H9 (cell line): ENCODE measurements around the gene STK32B. TPM values are rescaled to one million over a fixed set of nuclear protein-coding genes. Genes with fewer than 3 reads are reported as not detected.
A peak's percentile ranks its signal among the peaks of the same experiment; 100 is the strongest.

Experiments used
- DNase-seq: peaks from one replicate; pipeline ENCODE4 v3.0.0-alpha.2; 2017
- H2AFZ ChIP-seq: one replicate; pipeline ENCODE4 v1.6.1; 2013; ENCODE audit warnings: mild to moderate bottlenecking, low read length, control low read depth, moderate library complexity
- H2AK5ac ChIP-seq: 2 replicates; pipeline ENCODE4 v1.6.1; 2013; ENCODE audit warnings: low read length, control low read depth, mixed read lengths; ENCODE audit not compliant: insufficient read length
- H2BK120ac ChIP-seq: one replicate; pipeline ENCODE4 v1.6.1; 2013; ENCODE audit warnings: low read depth, mild to moderate bottlenecking, low read length, control low read depth, inconsistent platforms; ENCODE audit not compliant: poor library complexity, severe bottlenecking
- H2BK12ac ChIP-seq: 2 replicates; pipeline ENCODE4 v1.6.1; 2013; ENCODE audit warnings: low read length, control low read depth, mixed read lengths, low read depth; ENCODE audit not compliant: insufficient read length
- H2BK15ac ChIP-seq: 2 replicates; pipeline ENCODE4 v1.6.1; 2013; ENCODE audit warnings: low read depth, low read length, control low read depth
- H2BK20ac ChIP-seq: one replicate; pipeline ENCODE4 v1.6.1; 2013; ENCODE audit warnings: low read depth, mild to moderate bottlenecking, low read length, control low read depth, inconsistent platforms; ENCODE audit not compliant: poor library complexity, severe bottlenecking
- H2BK5ac ChIP-seq: 2 replicates; pipeline ENCODE4 v1.6.1; 2013; ENCODE audit warnings: low read length, control low read depth, mixed read lengths; ENCODE audit not compliant: insufficient read length
- H3K14ac ChIP-seq: 2 replicates; pipeline ENCODE4 v1.6.1; 2013; ENCODE audit warnings: low read length, control low read depth; ENCODE audit not compliant: insufficient read depth
- H3K18ac ChIP-seq: 2 replicates; pipeline ENCODE4 v1.6.1; 2013; ENCODE audit warnings: low read depth, mild to moderate bottlenecking, mixed read lengths, low read length, control low read depth; ENCODE audit not compliant: insufficient read length
- H3K23ac ChIP-seq: 2 replicates; pipeline ENCODE4 v1.6.1; 2013; ENCODE audit warnings: low read length, control low read depth, mixed read lengths, low read depth; ENCODE audit not compliant: insufficient read length
- H3K23me2 ChIP-seq: 2 replicates; pipeline ENCODE4 v1.6.1; 2013; ENCODE audit warnings: low read depth, mild to moderate bottlenecking, mixed read lengths, low read length, control low read depth; ENCODE audit not compliant: insufficient read length, poor library complexity, severe bottlenecking
- H3K27ac ChIP-seq: 2 replicates; pipeline ENCODE4 v1.5.1; 2013; ENCODE audit warnings: low read length, control low read depth, mixed read lengths, low read depth; ENCODE audit not compliant: insufficient read length
- H3K27me3 ChIP-seq: 2 replicates; pipeline ENCODE4 v1.6.1; 2013; ENCODE audit warnings: low read length, control low read depth, inconsistent platforms; ENCODE audit not compliant: insufficient read depth
- H3K4ac ChIP-seq: 2 replicates; pipeline ENCODE4 v1.6.1; 2013; ENCODE audit warnings: low read depth, mild to moderate bottlenecking, control low read depth, inconsistent platforms, low read length, moderate library complexity
- H3K4me1 ChIP-seq: 2 replicates; pipeline ENCODE4 v1.6.1; 2013; ENCODE audit warnings: low read length, control low read depth, inconsistent platforms; ENCODE audit not compliant: insufficient read depth
- H3K4me2 ChIP-seq: 2 replicates; pipeline ENCODE4 v1.6.1; 2013; ENCODE audit warnings: low read length, control low read depth, mixed read lengths; ENCODE audit not compliant: insufficient read length, insufficient read depth
- H3K56ac ChIP-seq: 2 replicates; pipeline ENCODE4 v1.6.1; 2013; ENCODE audit warnings: low read depth, mild to moderate bottlenecking, mixed read lengths, low read length, control low read depth; ENCODE audit not compliant: insufficient read length
- H3K79me1 ChIP-seq: 2 replicates; pipeline ENCODE4 v1.6.1; 2013; ENCODE audit warnings: low read depth, mild to moderate bottlenecking, moderate library complexity, low read length, control low read depth, inconsistent platforms; ENCODE audit not compliant: insufficient read depth, poor library complexity, severe bottlenecking
- H3K79me2 ChIP-seq: 2 replicates; pipeline ENCODE4 v1.6.1; 2013; ENCODE audit warnings: low read length, control low read depth, inconsistent platforms; ENCODE audit not compliant: insufficient read depth
- H3K9ac ChIP-seq: 2 replicates; pipeline ENCODE4 v1.6.1; 2013; ENCODE audit warnings: low read length, control low read depth, mixed read lengths; ENCODE audit not compliant: insufficient read length; ENCODE audit errors: extremely low read depth
- H3K9me3 ChIP-seq: one replicate; pipeline ENCODE4 v1.6.1; 2013; ENCODE audit warnings: low read depth, low read length, inconsistent platforms; ENCODE audit not compliant: control insufficient read depth
- H3T11ph ChIP-seq: one replicate; pipeline ENCODE4 v1.6.1; 2013; ENCODE audit warnings: mild to moderate bottlenecking, low read length, control low read depth, inconsistent platforms
- H4K20me1 ChIP-seq: one replicate; pipeline ENCODE4 v1.6.1; 2013; ENCODE audit not compliant: control insufficient read depth, insufficient read length, insufficient read depth
- H4K5ac ChIP-seq: 2 replicates; pipeline ENCODE4 v1.6.1; 2013; ENCODE audit warnings: low read depth, mild to moderate bottlenecking, mixed read lengths, low read length, control low read depth; ENCODE audit not compliant: insufficient read length
- H4K8ac ChIP-seq: replicated peaks from 2 replicates; pipeline ENCODE4 v1.6.1; 2013; ENCODE audit warnings: low read length, control low read depth, mixed read lengths, low read depth; ENCODE audit not compliant: insufficient read length
- H4K91ac ChIP-seq: 2 replicates; pipeline ENCODE4 v1.6.1; 2013; ENCODE audit warnings: low read depth, mild to moderate bottlenecking, moderate library complexity, mixed read lengths, low read length, control low read depth; ENCODE audit not compliant: insufficient read length
- H3K27ac Mint-ChIP-seq, 3 experiments: 2 replicates in 2 of 3; 3 replicates in 1 of 3; pipeline ENCODE4 v1.8.0; 2020 to 2021; ENCODE audit warnings: mixed read lengths in 3 of 3, mild to moderate bottlenecking in 1 of 3, moderate library complexity in 1 of 3
- H3K27me3 Mint-ChIP-seq: 2 replicates; pipeline ENCODE4 v1.8.0; 2021; ENCODE audit warnings: low read depth, mild to moderate bottlenecking, moderate library complexity, mixed read lengths
- H3K36me3 Mint-ChIP-seq, 3 experiments: 2 replicates in 2 of 3; 3 replicates in 1 of 3; pipeline ENCODE4 v1.8.0; 2020 to 2021; ENCODE audit warnings: low read depth in 3 of 3, mixed read lengths in 3 of 3; ENCODE audit not compliant: insufficient read depth in 1 of 3
- H3K4me1 Mint-ChIP-seq, 2 experiments: 2 replicates each; pipeline ENCODE4 v1.8.0; 2020; ENCODE audit warnings: mixed read lengths in 2 of 2
- H3K4me3 Mint-ChIP-seq, 2 experiments: 2 replicates in 1 of 2; 3 replicates in 1 of 2; pipeline ENCODE4 v1.8.0; 2020 to 2021; ENCODE audit warnings: mild to moderate bottlenecking in 2 of 2, mixed read lengths in 2 of 2, moderate library complexity in 1 of 2
- H3K9me3 Mint-ChIP-seq, 2 experiments: 2 replicates in 1 of 2; 3 replicates in 1 of 2; pipeline ENCODE4 v1.8.0; 2020; ENCODE audit warnings: mild to moderate bottlenecking in 2 of 2, mixed read lengths in 2 of 2, moderate library complexity in 1 of 2
- WGBS: extraction: QIAGEN DNeasy Blood & Tissue Kit; methylation state at CpG from one replicate; pipeline ENCODE4 v1.1.7; 2013; ENCODE audit warnings: missing lambda C conversion rate, low lambda C conversion rate, mixed read lengths; ENCODE audit not compliant: insufficient read length; ENCODE audit errors: extremely low coverage; 5-methylcytosine and 5-hydroxymethylcytosine counted together
- total RNA-seq: library from RNA; stranded (reverse); gene quantifications from 2 replicates; pipeline ENCODE4 v1.2.1, GENCODE V29; 2021
- TF ChIP-seq, protein P1 (sequence below): fragments of 200-600 bp; sonication (generic); conservative IDR thresholded peaks from 3 replicates; pipeline ENCODE4 v1.8.0; 2021; ENCODE audit warnings: antibody characterized with exemption, mild to moderate bottlenecking

STK32B gene
- total RNA-seq, 1 experiment from 2014 or later = 1.0 TPM

DNA sequence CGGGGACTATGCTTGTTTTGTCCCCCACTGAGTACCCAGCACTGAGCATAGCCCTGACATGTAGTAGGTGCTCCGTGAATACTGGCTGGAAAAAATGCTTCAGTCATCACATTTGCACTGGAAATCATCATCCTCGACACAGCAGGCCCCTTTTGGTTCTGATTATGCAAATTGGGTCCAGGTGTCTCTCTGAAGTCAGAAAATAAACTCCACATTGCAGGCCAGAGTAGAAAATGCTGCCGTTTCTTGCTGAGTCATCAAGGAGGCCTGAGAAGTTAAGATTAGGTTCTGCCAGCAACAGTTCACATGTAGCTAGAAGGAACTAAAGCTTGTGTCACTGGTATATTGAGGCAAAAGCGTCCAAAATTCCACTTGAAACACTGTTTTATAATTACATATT, 15.0 kb upstream of the STK32B start:
- Mint-ChIP-seq H3K27ac (peak overlapping the region in 1 of 3 experiments; percentile 49; a peak in 1 of 7 replicates), H3K4me3 (no peak overlapping the region)

More for the DNA sequence above, 15.0 kb upstream of the STK32B start:
- Histone ChIP-seq H3K79me1 (no peaks in the 10 kb centered on the region), H2BK15ac (no peak overlapping the region), H4K20me1 (no peaks in the 10 kb centered on the region), H3K4me2 (no peak overlapping the region), H3K27me3 (no peaks in the 10 kb centered on the region), H3K56ac (no peak overlapping the region), H2BK20ac (no peak overlapping the region), H3T11ph (no peak overlapping the region), H3K9ac (no peak overlapping the region), H3K23ac (no peak overlapping the region), H2BK5ac (no peak overlapping the region), H3K79me2 (no peaks in the 10 kb centered on the region), H2BK120ac (no peak overlapping the region), H2AFZ (no peak overlapping the region), H4K8ac (no peak overlapping the region), H3K18ac (no peak overlapping the region), H3K27ac (no peak overlapping the region), H3K4me1 (no peaks in the 10 kb centered on the region), H3K23me2 (no peaks in the 10 kb centered on the region), H3K14ac (no peak overlapping the region), H4K91ac (no peak overlapping the region), H3K9me3 (no peaks in the 10 kb centered on the region), H2AK5ac (no peak overlapping the region), H2BK12ac (no peak overlapping the region), H4K5ac (no peak overlapping the region), H3K4ac (no peak overlapping the region)
- TF ChIP-seq, protein P1, sequence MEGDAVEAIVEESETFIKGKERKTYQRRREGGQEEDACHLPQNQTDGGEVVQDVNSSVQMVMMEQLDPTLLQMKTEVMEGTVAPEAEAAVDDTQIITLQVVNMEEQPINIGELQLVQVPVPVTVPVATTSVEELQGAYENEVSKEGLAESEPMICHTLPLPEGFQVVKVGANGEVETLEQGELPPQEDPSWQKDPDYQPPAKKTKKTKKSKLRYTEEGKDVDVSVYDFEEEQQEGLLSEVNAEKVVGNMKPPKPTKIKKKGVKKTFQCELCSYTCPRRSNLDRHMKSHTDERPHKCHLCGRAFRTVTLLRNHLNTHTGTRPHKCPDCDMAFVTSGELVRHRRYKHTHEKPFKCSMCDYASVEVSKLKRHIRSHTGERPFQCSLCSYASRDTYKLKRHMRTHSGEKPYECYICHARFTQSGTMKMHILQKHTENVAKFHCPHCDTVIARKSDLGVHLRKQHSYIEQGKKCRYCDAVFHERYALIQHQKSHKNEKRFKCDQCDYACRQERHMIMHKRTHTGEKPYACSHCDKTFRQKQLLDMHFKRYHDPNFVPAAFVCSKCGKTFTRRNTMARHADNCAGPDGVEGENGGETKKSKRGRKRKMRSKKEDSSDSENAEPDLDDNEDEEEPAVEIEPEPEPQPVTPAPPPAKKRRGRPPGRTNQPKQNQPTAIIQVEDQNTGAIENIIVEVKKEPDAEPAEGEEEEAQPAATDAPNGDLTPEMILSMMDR = no peak
- Mint-ChIP-seq H3K4me1 (peaks cover 5 to 7% of the 10 kb centered on the region in 2 experiments; a peak in 2 of 4 replicates), H3K36me3 (no peaks in the 10 kb centered on the region), H3K9me3 (no peaks in the 10 kb centered on the region), H3K27me3 (peaks cover 5% of the 10 kb centered on the region; the same call in 1 of the 2 replicates)
- no peak for DNase-seq
- WGBS = no CpG with 5 or more reads among the region's 5 CpGs
